T47D (cell line): ENCODE data around the gene POLN.

Experiments
- DNase-seq, 2 experiments: peaks; one replicate each; pipeline versions ENCODE4 v3.0.0 to v3.0.0-alpha.2; 2011 to 2012; ENCODE audit warnings: low read depth in 1 of 2, low spot score in 1 of 2
- JUND ChIP-seq: IDR thresholded peaks from 2 replicates; pipeline ENCODE4 v1.6.1; 2012; ENCODE audit warnings: low read depth
- in situ Hi-C: cut with HindIII; loops from 2 replicates; pipeline ENCODE4 v1.10.0; 2016; ENCODE audit warnings: low sequenced_read_pairs, low pct_unique_long_range_greater_than_20kb

Gene POLN

DNA sequence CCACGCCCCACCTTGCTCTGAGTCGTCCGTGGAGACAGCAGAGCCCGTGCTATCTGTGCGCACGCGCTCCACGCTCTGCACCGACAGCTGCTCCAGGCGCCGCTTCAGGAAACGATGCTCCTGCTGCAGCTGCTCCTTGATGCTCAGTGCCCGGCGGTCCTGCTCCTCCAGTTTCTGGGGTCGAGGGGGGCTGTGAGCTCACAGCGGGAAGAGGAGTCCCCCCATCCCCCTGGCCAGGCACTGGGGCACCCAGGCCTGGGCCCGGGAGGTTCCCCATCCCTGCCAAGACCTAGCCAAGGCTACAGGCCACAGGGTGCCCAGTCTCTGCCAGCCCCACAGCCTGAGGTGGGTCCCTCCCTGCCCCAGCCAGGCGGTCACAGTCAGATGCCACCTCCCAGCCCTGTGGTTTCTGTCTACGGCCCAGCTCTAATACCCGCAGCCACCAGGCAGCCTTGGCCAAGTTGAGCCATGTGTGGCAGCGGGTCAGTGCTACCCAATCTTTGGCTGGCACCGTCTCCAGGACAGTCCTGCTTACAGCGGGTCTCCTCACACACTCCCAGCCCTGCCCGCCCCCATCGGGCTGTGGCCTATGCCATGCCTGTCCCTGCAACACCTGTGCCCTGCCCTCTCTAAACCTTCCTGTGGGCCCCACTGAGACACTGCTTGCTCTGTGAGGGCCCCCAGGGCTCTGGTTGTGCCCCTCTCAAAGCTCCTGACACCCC, 9.3 kb upstream of the POLN start:
- in situ Hi-C loops = no loop called here
- no peak for TF ChIP-seq JUND
- no peak for DNase-seq

DNA sequence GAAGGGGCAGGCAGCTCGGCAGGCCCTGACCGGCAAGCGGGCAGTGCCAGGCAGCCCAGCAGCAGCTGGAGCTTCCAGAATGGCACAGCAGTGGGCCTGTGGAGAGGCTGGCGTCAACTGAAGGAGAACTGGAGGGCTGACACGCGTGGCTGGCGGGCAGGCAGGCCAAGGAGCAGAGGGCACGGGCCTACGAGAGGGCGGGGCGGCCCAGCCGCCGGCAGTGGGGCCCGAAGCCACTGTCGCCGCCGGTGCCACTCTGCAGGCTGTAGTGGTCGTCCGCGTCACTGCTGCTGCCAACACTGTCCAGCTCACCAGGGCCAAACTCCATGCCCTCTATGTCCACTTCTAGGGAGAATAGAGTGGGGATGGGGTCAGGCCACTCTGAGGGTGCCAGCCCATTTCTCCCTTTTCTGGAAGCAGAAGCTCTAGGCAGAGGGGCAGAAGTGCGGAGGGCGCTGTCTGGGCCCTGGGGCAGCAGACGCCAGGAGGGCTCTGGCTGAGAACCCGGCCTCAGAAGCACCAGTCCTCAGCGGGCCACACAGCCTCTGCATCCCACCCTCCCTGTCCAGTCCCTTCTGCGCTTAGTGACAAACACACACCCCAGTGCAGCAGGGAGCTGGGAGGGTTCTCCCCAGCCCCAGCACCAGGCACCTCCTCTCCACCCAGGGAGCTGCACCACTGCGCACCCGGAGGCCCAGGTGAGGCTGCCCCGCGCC, 8.6 kb upstream of the POLN start:
- TF ChIP-seq JUND = no peak
- in situ Hi-C loops = no loop called here
- DNase-seq = no peak

DNA sequence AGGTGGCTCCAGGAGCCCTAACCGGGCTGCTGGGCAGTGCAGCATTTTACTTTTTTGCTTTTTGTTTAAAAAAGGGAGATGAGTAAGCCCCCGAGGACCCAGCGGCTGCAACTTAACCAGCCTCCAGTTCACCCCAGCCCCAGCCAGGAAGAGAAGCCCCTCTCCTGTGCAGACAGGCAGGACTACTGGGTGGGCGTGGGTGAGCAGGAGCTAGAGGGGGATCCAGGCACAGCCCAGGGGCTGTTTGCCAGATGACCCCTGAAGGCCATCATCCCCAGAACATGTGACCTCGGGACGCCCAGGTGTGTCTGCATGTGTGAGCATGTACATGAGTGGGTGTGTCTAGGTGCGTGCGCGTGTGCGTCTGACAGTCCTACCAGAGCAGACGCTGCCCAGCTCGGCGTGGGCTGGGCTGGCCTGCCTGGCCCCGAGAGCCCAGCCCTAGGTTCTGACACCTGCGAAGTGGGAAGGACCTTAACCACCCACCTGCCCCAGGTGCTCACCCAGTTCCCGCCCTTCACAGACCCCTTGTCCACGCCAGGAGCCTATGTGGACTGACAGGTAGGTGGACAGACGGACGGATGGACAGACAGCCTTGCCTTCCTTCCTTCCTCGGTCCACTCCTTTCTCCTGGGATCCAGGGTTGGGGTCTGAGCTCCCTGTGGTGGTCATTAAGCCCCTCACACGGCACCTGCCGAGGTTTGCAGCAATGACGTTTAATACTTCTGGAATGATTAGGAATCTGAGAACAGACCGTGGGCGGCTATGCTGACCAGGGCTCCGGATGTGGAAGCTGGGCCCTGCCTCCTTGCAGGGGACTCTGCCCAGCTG, 7.8 kb upstream of the POLN start:
- no peak for DNase-seq
- TF ChIP-seq JUND = no peak
- in situ Hi-C loops = no loop called here

DNA sequence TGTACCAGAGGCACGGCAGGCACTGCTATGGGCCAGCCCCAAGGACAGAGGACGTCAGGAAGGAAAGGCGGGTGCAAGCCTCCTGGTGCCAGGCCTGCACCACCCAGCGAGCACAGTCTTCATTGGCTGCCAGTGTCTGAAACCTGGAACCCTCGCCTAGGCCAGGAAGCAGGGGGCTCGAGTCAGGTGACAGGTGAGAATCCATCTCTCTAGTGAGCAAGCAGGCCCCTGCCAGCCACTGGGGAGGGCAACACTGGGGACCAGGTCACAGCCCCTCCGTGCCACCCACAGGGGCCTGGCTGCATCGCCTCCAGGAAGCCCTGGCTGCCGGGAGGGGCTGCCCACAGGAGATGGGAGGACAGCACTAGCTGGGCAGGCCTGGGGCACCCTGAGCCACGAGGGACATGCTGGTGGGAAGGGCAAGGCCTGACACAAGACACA, 6.9 kb upstream of the POLN start:
- TF ChIP-seq JUND = no peak
- in situ Hi-C loops = no loop called here
- DNase-seq = no peak

DNA sequence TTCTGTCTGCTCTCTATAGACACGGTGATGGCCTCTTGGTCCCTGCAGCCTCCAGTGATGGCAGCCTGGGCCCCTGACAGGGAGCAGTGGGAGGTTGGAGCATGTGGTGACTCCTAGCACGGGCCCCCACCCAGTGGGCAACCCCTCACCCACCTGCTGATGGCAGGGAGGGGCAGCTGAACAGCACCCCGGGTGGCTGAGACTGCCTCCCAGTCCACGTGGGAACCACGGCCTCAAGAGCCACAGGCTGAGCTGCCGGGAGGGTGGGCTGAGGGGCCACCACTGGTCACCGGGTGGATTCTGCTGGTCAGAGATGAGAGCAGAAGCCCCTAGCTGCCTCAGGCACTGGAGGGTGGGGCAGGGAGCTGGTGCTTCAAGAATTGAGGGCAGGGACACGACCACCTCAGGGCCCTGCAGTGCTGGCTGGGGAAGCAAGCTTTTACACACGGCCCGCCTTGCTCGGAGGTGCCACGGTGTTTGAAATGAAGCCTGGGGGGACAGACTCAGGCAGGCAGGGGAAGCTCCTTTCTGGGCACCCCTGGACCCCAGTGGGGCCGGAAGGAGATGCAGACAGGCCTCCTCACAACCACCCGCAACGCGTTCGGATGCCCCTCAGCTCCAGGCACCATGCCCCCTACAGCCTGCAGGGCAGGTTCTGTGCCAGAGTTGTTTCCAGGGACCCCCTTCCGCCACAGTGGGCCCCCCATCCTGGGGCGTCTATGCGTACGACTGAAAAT, 6.3 kb upstream of the POLN start:
- DNase-seq = no peak
- no peak for TF ChIP-seq JUND
- in situ Hi-C loops = no loop called here

DNA sequence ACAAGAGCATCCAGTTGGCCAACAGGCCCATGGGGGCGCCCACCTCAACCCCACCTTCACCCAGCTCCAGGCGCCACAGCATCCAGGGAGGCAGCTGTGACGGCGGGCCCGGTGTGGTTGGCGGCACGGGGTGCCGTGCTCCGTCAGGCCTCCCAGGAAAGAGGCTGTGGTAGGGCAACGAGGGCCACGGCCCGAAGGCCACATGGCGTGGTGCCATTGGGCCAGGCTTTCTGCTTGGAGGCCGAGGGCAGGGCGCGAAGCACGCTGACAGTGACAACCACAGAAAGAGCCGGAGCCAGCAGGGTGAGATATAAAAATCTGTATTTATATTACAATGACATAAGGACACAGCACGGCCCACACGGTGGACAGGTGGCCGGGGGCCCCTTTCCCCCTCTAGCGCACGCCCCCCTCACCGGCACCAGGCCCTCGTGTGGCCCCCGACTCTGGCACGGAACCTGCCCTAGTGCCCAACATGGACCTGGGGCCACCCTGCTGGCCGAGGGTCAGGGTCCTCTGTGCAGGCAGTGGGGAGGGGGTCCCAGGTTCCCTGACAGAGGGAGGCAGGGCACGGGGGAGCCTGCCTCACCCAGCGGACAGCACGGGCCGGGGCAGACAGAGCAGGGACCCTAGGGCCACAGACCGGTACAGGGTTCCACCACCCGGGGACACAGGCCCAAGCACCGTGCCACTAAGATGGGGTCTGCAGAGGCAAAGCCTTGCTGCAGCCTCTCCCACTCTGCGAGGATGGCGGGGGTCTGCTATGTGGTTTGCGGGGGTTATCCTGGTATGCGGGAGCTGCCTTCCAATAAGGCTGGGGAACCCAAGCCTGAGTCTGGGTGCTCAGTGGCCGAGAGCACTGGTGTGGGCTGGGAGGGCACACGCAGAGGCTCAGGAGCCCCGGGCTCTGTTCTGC, 5.5 kb upstream of the POLN start:
- TF ChIP-seq JUND = no peak
- in situ Hi-C loops = no loop called here
- no peak for DNase-seq

DNA sequence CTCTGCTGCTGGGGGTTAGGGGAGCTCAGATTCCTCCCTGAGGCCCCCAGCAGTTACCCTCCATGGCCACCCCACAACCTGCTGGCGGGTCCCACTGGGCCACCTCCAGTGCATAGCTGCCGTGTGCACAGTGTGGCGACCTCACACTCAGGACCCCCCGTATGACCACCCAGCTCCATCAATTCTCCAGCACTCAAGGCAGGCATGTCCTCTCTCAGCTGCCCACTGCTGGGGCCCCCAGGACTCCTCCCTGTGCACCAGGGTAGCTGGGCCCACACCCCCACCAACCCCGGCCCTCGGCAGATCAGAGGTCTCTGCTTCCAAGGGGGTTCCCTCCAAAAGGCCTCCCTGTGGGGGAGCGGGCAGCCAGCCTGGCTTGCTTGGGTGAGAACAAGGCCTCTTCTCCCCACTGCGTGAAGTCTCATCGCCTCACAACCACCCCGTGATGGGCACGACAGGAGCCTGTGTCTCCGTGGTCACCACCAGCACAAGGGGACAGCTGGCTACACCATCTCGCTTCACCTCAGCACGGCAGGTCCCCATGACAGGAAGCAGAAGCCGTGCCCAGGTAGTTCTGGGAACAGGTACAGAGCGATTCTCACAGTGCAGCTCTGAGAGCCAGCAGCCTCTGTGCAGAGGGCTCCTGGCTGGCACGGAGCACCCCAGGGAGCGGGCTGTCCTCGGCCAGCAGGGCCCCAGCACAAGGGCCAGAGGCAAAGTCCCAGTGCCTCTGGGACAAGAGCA, 4.6 kb upstream of the POLN start:
- in situ Hi-C loops = no loop called here
- no peak for TF ChIP-seq JUND
- no peak for DNase-seq

DNA sequence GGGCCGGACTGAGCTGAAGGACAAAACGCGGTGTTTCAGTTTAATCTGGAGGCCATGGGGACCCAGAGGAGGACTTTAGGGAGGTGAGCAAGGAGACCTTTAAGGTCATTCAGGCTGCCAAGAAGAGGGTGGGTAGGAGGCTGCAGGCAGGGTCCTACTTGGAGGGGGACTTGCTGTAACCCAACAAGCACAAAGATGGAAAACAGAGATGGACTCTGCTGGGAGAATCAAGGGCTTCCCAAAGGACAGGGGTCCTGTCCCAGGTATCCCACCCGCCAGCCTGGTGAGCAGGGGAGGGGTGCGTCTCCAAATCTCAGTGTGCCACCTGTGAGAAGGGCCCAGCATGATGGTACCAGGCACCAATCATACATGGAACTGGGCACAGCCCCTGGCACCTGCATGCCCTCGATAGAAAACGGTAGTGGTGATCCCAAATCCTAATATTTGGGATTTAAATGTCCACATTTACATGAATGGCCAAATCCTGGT, 3.9 kb upstream of the POLN start:
- in situ Hi-C loops = no loop called here
- no peak for TF ChIP-seq JUND
- DNase-seq = no peak

DNA sequence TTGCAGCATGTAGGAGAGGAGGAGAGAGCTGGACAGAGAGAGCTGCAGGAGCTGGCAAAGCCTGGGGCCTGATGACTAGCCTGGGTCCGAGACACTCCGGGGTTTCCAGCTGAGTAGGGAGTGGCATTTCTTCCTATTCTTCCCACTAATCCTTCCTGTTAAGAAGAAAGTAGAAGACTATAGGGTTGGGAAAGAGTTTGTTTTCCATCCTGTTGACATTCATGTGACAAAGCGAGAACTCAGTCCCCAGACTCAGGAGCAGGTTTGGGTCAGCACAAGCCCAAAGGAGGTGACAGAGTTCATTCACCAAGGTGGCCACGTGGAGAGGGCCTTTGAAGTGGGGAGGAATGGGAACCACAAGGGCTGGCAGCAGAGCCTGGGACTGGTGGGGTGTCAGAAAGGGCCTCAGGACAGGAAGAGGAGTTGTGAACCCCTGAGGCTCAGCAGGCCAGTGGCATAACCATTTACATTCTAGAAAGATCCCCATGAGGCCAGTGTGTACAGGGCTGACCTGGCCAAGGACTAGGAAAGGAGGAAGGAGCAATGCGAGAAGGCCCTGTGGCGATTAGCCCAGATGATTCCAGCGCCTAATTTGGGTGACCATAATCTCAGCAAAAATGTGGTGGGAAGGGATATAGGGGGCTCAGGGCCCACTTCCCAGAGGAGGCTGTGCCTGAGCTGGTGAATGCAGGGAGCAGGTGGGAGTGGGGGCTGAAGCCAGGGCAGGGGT, 3.3 kb upstream of the POLN start:
- in situ Hi-C loops = no loop called here
- TF ChIP-seq JUND = no peak
- no peak for DNase-seq

DNA sequence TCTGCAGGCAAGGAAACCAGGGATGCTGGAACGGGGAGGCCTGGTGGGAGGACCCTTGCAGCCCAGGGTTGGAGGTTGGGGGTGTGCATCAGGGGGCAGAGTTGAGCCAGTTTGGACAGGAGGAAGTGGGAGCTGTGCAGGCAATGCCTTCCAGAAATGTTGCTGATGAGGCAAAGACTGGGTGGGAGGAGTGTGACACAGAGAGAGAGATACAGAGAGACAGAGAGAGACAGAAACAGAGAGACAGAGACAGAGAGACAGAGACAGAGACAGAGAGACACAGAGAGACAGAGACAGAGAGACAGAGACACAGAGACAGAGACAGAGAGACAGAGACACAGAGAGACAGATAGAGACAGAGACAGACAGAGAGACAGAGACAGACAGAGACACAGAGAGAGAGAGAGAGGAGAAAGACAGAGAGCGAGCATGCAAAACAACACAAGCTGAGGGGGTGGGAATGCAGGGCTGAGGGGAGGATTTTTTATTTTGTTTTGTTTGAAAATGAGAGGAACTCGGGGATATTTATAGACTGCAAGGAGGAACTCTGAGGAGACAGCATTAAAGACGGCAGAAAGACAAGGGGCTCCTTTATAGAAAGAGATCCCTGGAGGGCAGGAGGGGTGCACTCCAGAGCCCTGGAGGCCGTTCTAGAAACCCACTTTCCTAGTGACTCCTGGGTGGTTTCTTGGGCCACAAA, 1.9 kb upstream of the POLN start:
- no peak for DNase-seq
- in situ Hi-C loops = no loop called here
- TF ChIP-seq JUND = no peak
